ENCODE data around the gene LAIR1. TPM values are rescaled to one million over a fixed set of nuclear protein-coding genes. Genes with fewer than 3 reads are reported as not detected.

Gene LAIR1
- total RNA-seq, 4 donors from 2014 or later: 1.0 to 1.9 (median 1.5) TPM

DNA sequence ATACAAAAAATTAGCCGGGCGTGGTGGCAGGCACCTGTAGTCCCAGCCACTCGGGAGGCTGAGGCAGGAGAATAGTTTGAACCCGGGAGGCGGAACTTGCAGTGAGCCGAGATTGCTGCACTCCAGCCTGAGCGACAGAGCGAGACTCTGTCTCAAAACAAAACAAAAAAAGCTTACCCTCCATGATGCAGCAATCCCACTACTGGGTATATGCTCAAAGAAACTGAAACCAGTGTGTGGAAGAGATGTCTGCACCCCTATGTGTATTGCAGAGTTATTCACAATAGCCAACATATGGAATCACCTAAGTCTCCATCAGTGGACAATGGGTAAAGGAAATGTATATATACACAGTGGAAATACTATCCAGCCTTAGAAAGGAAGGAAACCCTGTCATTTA is 31.0 kb upstream of the LAIR1 start:
- TF ChIP-seq EP300 (IDR thresholded peaks at IDR 0.05) (no peak), POLR2AphosphoS5 (IDR thresholded peaks at IDR 0.05) (no peak), CTCF (IDR thresholded peaks at IDR 0.05) (no peak), POLR2A (IDR thresholded peaks at IDR 0.05) (no peak)
- Histone ChIP-seq H3K36me3 (no peaks in the 10 kb centered on the region), H3K4me1 (peaks cover 10% of the 10 kb centered on the region), H3K9me3 (no peaks in the 10 kb centered on the region), H3K27ac (no peak overlapping the region), H3K27me3 (peaks cover 21% of the 10 kb centered on the region), H3K4me3 (no peak overlapping the region)
- no peak for DNase-seq (ENCODE audit: low spot score in 2 of 2)
- WGBS: 87% methylated on average over 8 of the region's 8 CpGs

- no peak for TF ChIP-seq POLR2A (IDR thresholded peaks at IDR 0.05)
- TF ChIP-seq POLR2AphosphoS5 (IDR thresholded peaks at IDR 0.05): no peak
- no peak for TF ChIP-seq CTCF (IDR thresholded peaks at IDR 0.05)
- TF ChIP-seq EP300 (IDR thresholded peaks at IDR 0.05): no peak
- 65% methylated on average over 16 of the region's 16 CpGs for WGBS
- Histone ChIP-seq H3K4me3 (no peak overlapping the region), H3K27ac (no peak overlapping the region), H3K9me3 (no peaks in the 10 kb centered on the region), H3K36me3 (no peaks in the 10 kb centered on the region), H3K4me1 (peaks cover 4% of the 10 kb centered on the region), H3K27me3 (peaks cover 41% of the 10 kb centered on the region)
- DNase-seq (ENCODE audit: low spot score in 2 of 2): no peak
These were observed 28.6 kb upstream of the LAIR1 start for GRCh38 chr19:54393381-54393780.

DNA sequence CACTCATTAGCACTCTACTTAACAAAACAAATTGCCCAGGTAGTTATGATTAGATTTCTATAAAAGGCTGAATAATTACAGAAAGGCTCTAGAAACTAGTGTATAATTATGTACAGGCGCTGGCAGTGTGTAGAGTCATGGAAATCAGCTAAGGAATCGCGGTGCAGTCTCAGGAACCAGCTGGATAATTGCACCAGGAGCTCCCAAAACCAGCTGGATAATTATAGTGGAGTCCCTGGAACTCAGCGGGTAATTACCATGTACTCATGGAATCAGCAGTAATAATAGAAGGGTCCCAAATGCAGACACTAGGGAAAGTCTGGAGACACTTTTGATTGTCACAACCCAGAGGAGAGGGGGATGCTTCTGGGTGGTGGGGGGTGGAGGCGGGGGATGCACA is 27.4 kb upstream of the LAIR1 start:
- H3K4me1 ChIP-seq: peaks cover 13% of the 10 kb centered on the region
- peaks cover 49% of the 10 kb centered on the region for H3K27me3 ChIP-seq
- no peaks in the 10 kb centered on the region for H3K9me3 ChIP-seq
- DNase-seq (ENCODE audit: low spot score in 2 of 2): no peak
- H3K36me3 ChIP-seq: no peaks in the 10 kb centered on the region
- TF ChIP-seq EP300 (IDR thresholded peaks at IDR 0.05): no peak
- TF ChIP-seq CTCF (IDR thresholded peaks at IDR 0.05): no peak
- TF ChIP-seq POLR2AphosphoS5 (IDR thresholded peaks at IDR 0.05): no peak
- no peak for TF ChIP-seq POLR2A (IDR thresholded peaks at IDR 0.05)
- H3K4me3 ChIP-seq: no peak overlapping the region
- 69% methylated on average over 5 of the region's 5 CpGs for WGBS
- H3K27ac ChIP-seq: no peak overlapping the region

DNA sequence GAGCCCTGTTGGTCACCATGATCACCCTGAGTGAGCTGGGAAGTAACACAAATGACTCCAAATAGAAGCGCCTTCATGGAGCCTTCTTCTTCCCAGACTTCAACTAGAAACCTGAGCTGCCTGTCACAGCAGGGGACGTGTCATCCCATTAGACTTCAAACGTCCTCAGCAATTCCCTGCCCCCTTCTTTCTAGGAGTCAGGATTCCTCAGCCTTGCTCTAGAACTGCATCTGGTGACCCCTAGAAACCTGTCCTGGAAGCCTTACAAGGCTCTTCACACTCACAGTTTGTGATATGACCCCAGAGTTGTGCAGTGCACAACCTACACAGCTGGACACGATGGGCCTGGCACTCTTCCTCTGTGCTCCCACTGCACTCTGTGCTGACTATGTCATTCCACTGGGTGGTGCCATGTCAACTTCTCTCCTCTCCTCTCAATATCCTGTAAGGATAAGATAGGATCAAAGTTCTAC is 26.9 kb upstream of the LAIR1 start:
- H3K27me3 ChIP-seq: peaks cover 54% of the 10 kb centered on the region
- peaks cover 13% of the 10 kb centered on the region for H3K4me1 ChIP-seq
- DNase-seq (ENCODE audit: low spot score in 2 of 2): no peak
- no peak overlapping the region for H3K4me3 ChIP-seq
- no peak for TF ChIP-seq POLR2A (IDR thresholded peaks at IDR 0.05)
- TF ChIP-seq CTCF (IDR thresholded peaks at IDR 0.05): no peak
- TF ChIP-seq EP300 (IDR thresholded peaks at IDR 0.05): no peak
- no peak for TF ChIP-seq POLR2AphosphoS5 (IDR thresholded peaks at IDR 0.05)
- H3K36me3 ChIP-seq: no peaks in the 10 kb centered on the region
- no peak overlapping the region for H3K27ac ChIP-seq
- WGBS: 51% methylated on average over 4 of the region's 4 CpGs
- no peaks in the 10 kb centered on the region for H3K9me3 ChIP-seq

- no peak for DNase-seq (ENCODE audit: low spot score in 2 of 2)
These were observed 26.3 kb upstream of the LAIR1 start for GRCh38 chr19:54390942-54391577.

More at GRCh38 chr19:54390942-54391577, 26.3 kb upstream of the LAIR1 start:
- H3K4me1 ChIP-seq: peaks cover 13% of the 10 kb centered on the region
- no peak for TF ChIP-seq POLR2AphosphoS5 (IDR thresholded peaks at IDR 0.05)
- peak; percentile 60 to 70 for TF ChIP-seq CTCF (IDR thresholded peaks at IDR 0.05)
- peaks cover 58% of the 10 kb centered on the region for H3K27me3 ChIP-seq
- no peaks in the 10 kb centered on the region for H3K9me3 ChIP-seq
- no peak overlapping the region for H3K27ac ChIP-seq
- H3K4me3 ChIP-seq: no peak overlapping the region
- H3K36me3 ChIP-seq: no peaks in the 10 kb centered on the region
- 27% methylated on average over 7 of the region's 7 CpGs for WGBS

Measured in suprapubic skin (tissue), 4 donors.